Uterus (tissue), 4 donors: ENCODE data around the gene PSME3IP1. TPM values are rescaled to one million over a fixed set of nuclear protein-coding genes. Genes with fewer than 3 reads are reported as not detected.
A peak's percentile ranks its signal among the peaks of the same experiment; 100 is the strongest.

Experiments used
- DNase-seq, 2 donors: peaks; one replicate each; pipeline ENCODE4 v3.0.0-alpha.2; 2019 to 2020
- H3K27ac ChIP-seq, 2 donors: fragments of 200-600 bp; sonication (generic); 1 replicate in 1 of 2; 2 replicates in 1 of 2; pipeline ENCODE4 v1.5.1; 2016 to 2018
- H3K27me3 ChIP-seq, 2 donors: fragments of 200-600 bp; sonication (generic); one replicate each; pipeline ENCODE4 v1.5.1; 2018 to 2019; ENCODE audit warnings: control low read depth in 1 of 2
- H3K36me3 ChIP-seq, 2 donors: fragments of 200-600 bp; sonication (generic); one replicate each; pipeline ENCODE4 v1.5.1; 2019; ENCODE audit warnings: control low read depth in 1 of 2
- H3K4me1 ChIP-seq, 2 donors: fragments of 200-600 bp; sonication (generic); one replicate each; pipeline ENCODE4 v1.5.1; 2018 to 2019; ENCODE audit warnings: control low read depth in 1 of 2
- H3K4me3 ChIP-seq, 2 donors: fragments of 200-600 bp; sonication (generic); 1 replicate in 1 of 2; 2 replicates in 1 of 2; pipeline ENCODE4 v1.5.1; 2018 to 2019; ENCODE audit warnings: mild to moderate bottlenecking in 1 of 2
- H3K9me3 ChIP-seq, 2 donors: fragments of 200-600 bp; sonication (generic); one replicate each; pipeline ENCODE4 v1.5.1; 2019; ENCODE audit warnings: control low read depth in 1 of 2
- CTCF ChIP-seq, 4 experiments: fragments of 200-600 bp in 2 of 4; fragments of 450-650 bp in 2 of 4; sonication (generic) in 2 of 4; IDR thresholded peaks; one replicate each; pipeline ENCODE4 v1.5.1; 2016 to 2019; ENCODE audit warnings: antibody characterized with exemption in 4 of 4, mild to moderate bottlenecking in 2 of 4, moderate library complexity in 1 of 4
- POLR2A ChIP-seq, 2 donors: fragments of 450-650 bp; IDR thresholded peaks; one replicate each; pipeline ENCODE4 v1.6.1; 2016; ENCODE audit warnings: antibody characterized with exemption in 2 of 2, mild to moderate bottlenecking in 1 of 2, moderate library complexity in 1 of 2
- intact Hi-C: fragments of 100-400 bp; cut with DNase I; formaldehyde crosslinking; loops from one replicate; pipeline ENCODE4 v1.15.1; 2023; ENCODE audit warnings: low total_unique reads
- total RNA-seq, 4 donors: library from RNA; depleted of rRNA in 3 of 4; stranded (reverse); fragments of >200 nt in 3 of 4; gene quantifications; one replicate each; pipeline versions ENCODE4 v1.1.0 to v1.2.4, GENCODE V29; 2014 to 2023
- donor health status: DM: yes; HTN: yes; CAD: no.

PSME3IP1 gene
- total RNA-seq, 4 donors from 2014 or later, result 45.3 to 323 (median 75.1) TPM

- Histone ChIP-seq H3K4me3 (no peak overlapping the region), H3K27me3 (no peaks in the 10 kb centered on the region)
These were observed 39.7 kb downstream of the PSME3IP1 start for GRCh38 chr16:57146040-57146647.

GRCh38 chr16:57145046-57146021 is 40.5 kb downstream of the PSME3IP1 start:
- H3K27ac ChIP-seq, result no peak overlapping the region
- no peak overlapping the region for H3K4me3 ChIP-seq
- DNase-seq, result no peak
- H3K27me3 ChIP-seq, result no peaks in the 10 kb centered on the region
- intact Hi-C loops, result no loop called here
- H3K9me3 ChIP-seq, result no peaks in the 10 kb centered on the region
- no peaks in the 10 kb centered on the region for H3K36me3 ChIP-seq
- no peaks in the 10 kb centered on the region for H3K4me1 ChIP-seq
- TF ChIP-seq CTCF (IDR thresholded peaks at IDR 0.05), result no peak
- TF ChIP-seq POLR2A (IDR thresholded peaks at IDR 0.05), result no peak

More at GRCh38 chr16:57146040-57146647, 39.7 kb downstream of the PSME3IP1 start:
- no peak for DNase-seq
- no peaks in the 10 kb centered on the region for H3K4me1 ChIP-seq
- TF ChIP-seq CTCF (IDR thresholded peaks at IDR 0.05), result no peak
- no peak for TF ChIP-seq POLR2A (IDR thresholded peaks at IDR 0.05)
- H3K36me3 ChIP-seq, result no peaks in the 10 kb centered on the region
- intact Hi-C loops, result no loop called here
- no peak overlapping the region for H3K27ac ChIP-seq
- no peaks in the 10 kb centered on the region for H3K9me3 ChIP-seq

GRCh38 chr16:57144027-57144426 is 41.8 kb downstream of the PSME3IP1 start:
- Histone ChIP-seq H3K9me3 (no peaks in the 10 kb centered on the region), H3K4me1 (no peaks in the 10 kb centered on the region), H3K4me3 (no peak overlapping the region), H3K27ac (peak overlapping the region in 1 of 2 donors; percentile 22), H3K36me3 (no peaks in the 10 kb centered on the region), H3K27me3 (no peaks in the 10 kb centered on the region)
- intact Hi-C loops, result no loop called here
- no peak for TF ChIP-seq CTCF (IDR thresholded peaks at IDR 0.05)
- no peak for TF ChIP-seq POLR2A (IDR thresholded peaks at IDR 0.05)
- DNase-seq, result no peak

GRCh38 chr16:57143149-57143921 is 42.5 kb downstream of the PSME3IP1 start:
- no peaks in the 10 kb centered on the region for H3K36me3 ChIP-seq
- H3K4me3 ChIP-seq, result no peak overlapping the region
- H3K27ac ChIP-seq, result no peak overlapping the region
- intact Hi-C loops, result no loop called here
- DNase-seq, result no peak
- no peaks in the 10 kb centered on the region for H3K9me3 ChIP-seq
- H3K4me1 ChIP-seq, result no peaks in the 10 kb centered on the region
- no peaks in the 10 kb centered on the region for H3K27me3 ChIP-seq
- no peak for TF ChIP-seq POLR2A (IDR thresholded peaks at IDR 0.05)
- TF ChIP-seq CTCF (IDR thresholded peaks at IDR 0.05), result no peak
